ENCODE results near the gene NNAT.

GRCh38 chr20:37492096-37492625 is 28.9 kb upstream of the NNAT start:
- TF ChIP-seq CTCF (IDR thresholded peaks at IDR 0.05 in 8 of 11, conservative IDR thresholded peaks at IDR 0.05 in 3 of 11) (no peak), POLR2AphosphoS5 (IDR thresholded peaks at IDR 0.05) (no peak), POLR2A (IDR thresholded peaks at IDR 0.05) (no peak)

All from spleen (tissue), 7 donors.